Measurements from ENCODE around the gene PLCXD3.

PLCXD3 gene

GRCh38 chr5:41447650-41448510 is 62.5 kb downstream of the PLCXD3 start:
- no peaks in the 10 kb centered on the region for H3K4me1 ChIP-seq (ENCODE audit: control insufficient read depth, insufficient read depth, low read length)
- WGBS (ENCODE audit: insufficient coverage, insufficient read length) = no CpG with 5 or more reads among the region's 3 CpGs
- no peak overlapping the region for H3K27ac ChIP-seq (ENCODE audit: low read length)
- H3K36me3 ChIP-seq (ENCODE audit: control insufficient read depth, insufficient read depth, low read length) = no peaks in the 10 kb centered on the region
- no peaks in the 10 kb centered on the region for H3K27me3 ChIP-seq (ENCODE audit: control insufficient read depth, insufficient read depth, low read length)
- DNase-seq (ENCODE audit: low read depth, low spot score) = no peak
- no peaks in the 10 kb centered on the region for H3K9me3 ChIP-seq (ENCODE audit: control insufficient read depth, insufficient read depth, low read length)
- no peak overlapping the region for H3K4me3 ChIP-seq (ENCODE audit: low read length)

GRCh38 chr5:41445937-41446563 is 64.4 kb downstream of the PLCXD3 start:
- Histone ChIP-seq H3K9me3 (ENCODE audit: control insufficient read depth, insufficient read depth, low read length) (no peaks in the 10 kb centered on the region), H3K27me3 (ENCODE audit: control insufficient read depth, insufficient read depth, low read length) (no peaks in the 10 kb centered on the region), H3K27ac (ENCODE audit: low read length) (no peak overlapping the region), H3K4me3 (ENCODE audit: low read length) (no peak overlapping the region), H3K4me1 (ENCODE audit: control insufficient read depth, insufficient read depth, low read length) (no peaks in the 10 kb centered on the region), H3K36me3 (ENCODE audit: control insufficient read depth, insufficient read depth, low read length) (no peaks in the 10 kb centered on the region)
- no peak for DNase-seq (ENCODE audit: low read depth, low spot score)
- WGBS (ENCODE audit: insufficient coverage, insufficient read length) = no CpG with 5 or more reads among the region's 16 CpGs

GRCh38 chr5:41435276-41435675 is 75.1 kb downstream of the PLCXD3 start:
- Histone ChIP-seq H3K9me3 (ENCODE audit: control insufficient read depth, insufficient read depth, low read length) (no peaks in the 10 kb centered on the region), H3K27ac (ENCODE audit: low read length) (no peak overlapping the region), H3K4me3 (ENCODE audit: low read length) (no peak overlapping the region), H3K4me1 (ENCODE audit: control insufficient read depth, insufficient read depth, low read length) (no peaks in the 10 kb centered on the region), H3K36me3 (ENCODE audit: control insufficient read depth, insufficient read depth, low read length) (no peaks in the 10 kb centered on the region), H3K27me3 (ENCODE audit: control insufficient read depth, insufficient read depth, low read length) (no peaks in the 10 kb centered on the region)
- no CpG with 5 or more reads among the region's 1 CpG for WGBS (ENCODE audit: insufficient coverage, insufficient read length)
- no peak for DNase-seq (ENCODE audit: low read depth, low spot score)

GRCh38 chr5:41433552-41434181 is 76.7 kb downstream of the PLCXD3 start:
- Histone ChIP-seq H3K27ac (ENCODE audit: low read length) (no peak overlapping the region), H3K4me1 (ENCODE audit: control insufficient read depth, insufficient read depth, low read length) (no peaks in the 10 kb centered on the region), H3K4me3 (ENCODE audit: low read length) (no peak overlapping the region), H3K36me3 (ENCODE audit: control insufficient read depth, insufficient read depth, low read length) (no peaks in the 10 kb centered on the region), H3K27me3 (ENCODE audit: control insufficient read depth, insufficient read depth, low read length) (no peaks in the 10 kb centered on the region), H3K9me3 (ENCODE audit: control insufficient read depth, insufficient read depth, low read length) (no peaks in the 10 kb centered on the region)
- no peak for DNase-seq (ENCODE audit: low read depth, low spot score)
- no CpG with 5 or more reads among the region's 4 CpGs for WGBS (ENCODE audit: insufficient coverage, insufficient read length)

- no peaks in the 10 kb centered on the region for H3K36me3 ChIP-seq (ENCODE audit: control insufficient read depth, insufficient read depth, low read length)
- no CpG with 5 or more reads among the region's 5 CpGs for WGBS (ENCODE audit: insufficient coverage, insufficient read length)
- H3K9me3 ChIP-seq (ENCODE audit: control insufficient read depth, insufficient read depth, low read length) = no peaks in the 10 kb centered on the region
- H3K4me1 ChIP-seq (ENCODE audit: control insufficient read depth, insufficient read depth, low read length) = no peaks in the 10 kb centered on the region
- no peak overlapping the region for H3K4me3 ChIP-seq (ENCODE audit: low read length)
- DNase-seq (ENCODE audit: low read depth, low spot score) = no peak
- no peaks in the 10 kb centered on the region for H3K27me3 ChIP-seq (ENCODE audit: control insufficient read depth, insufficient read depth, low read length)
- no peak overlapping the region for H3K27ac ChIP-seq (ENCODE audit: low read length)
These were observed 77.7 kb downstream of the PLCXD3 start for GRCh38 chr5:41432481-41433253.

- no peak overlapping the region for H3K27ac ChIP-seq (ENCODE audit: low read length)
- WGBS (ENCODE audit: insufficient coverage, insufficient read length) = no CpG with 5 or more reads among the region's 1 CpG
- H3K4me1 ChIP-seq (ENCODE audit: control insufficient read depth, insufficient read depth, low read length) = no peaks in the 10 kb centered on the region
- no peak overlapping the region for H3K4me3 ChIP-seq (ENCODE audit: low read length)
- no peaks in the 10 kb centered on the region for H3K9me3 ChIP-seq (ENCODE audit: control insufficient read depth, insufficient read depth, low read length)
- no peaks in the 10 kb centered on the region for H3K36me3 ChIP-seq (ENCODE audit: control insufficient read depth, insufficient read depth, low read length)
- DNase-seq (ENCODE audit: low read depth, low spot score) = no peak
- no peaks in the 10 kb centered on the region for H3K27me3 ChIP-seq (ENCODE audit: control insufficient read depth, insufficient read depth, low read length)
These were observed 82.9 kb downstream of the PLCXD3 start for GRCh38 chr5:41427505-41427904.

- DNase-seq (ENCODE audit: low read depth, low spot score) = no peak
- no CpG with 5 or more reads among the region's 3 CpGs for WGBS (ENCODE audit: insufficient coverage, insufficient read length)
- Histone ChIP-seq H3K4me1 (ENCODE audit: control insufficient read depth, insufficient read depth, low read length) (no peaks in the 10 kb centered on the region), H3K27me3 (ENCODE audit: control insufficient read depth, insufficient read depth, low read length) (no peaks in the 10 kb centered on the region), H3K36me3 (ENCODE audit: control insufficient read depth, insufficient read depth, low read length) (no peaks in the 10 kb centered on the region), H3K27ac (ENCODE audit: low read length) (no peak overlapping the region), H3K4me3 (ENCODE audit: low read length) (no peak overlapping the region), H3K9me3 (ENCODE audit: control insufficient read depth, insufficient read depth, low read length) (no peaks in the 10 kb centered on the region)
These were observed 84.7 kb downstream of the PLCXD3 start for GRCh38 chr5:41425736-41426135.

- no peak for DNase-seq (ENCODE audit: low read depth, low spot score)
- H3K27ac ChIP-seq (ENCODE audit: low read length) = no peak overlapping the region
- no CpG with 5 or more reads among the region's 3 CpGs for WGBS (ENCODE audit: insufficient coverage, insufficient read length)
These were observed 89.8 kb downstream of the PLCXD3 start for GRCh38 chr5:41420492-41421067.

GRCh38 chr5:41418220-41419031 is 92.0 kb downstream of the PLCXD3 start:
- Histone ChIP-seq H3K9me3 (ENCODE audit: control insufficient read depth, insufficient read depth, low read length) (no peaks in the 10 kb centered on the region), H3K4me3 (ENCODE audit: low read length) (no peak overlapping the region), H3K27ac (ENCODE audit: low read length) (no peak overlapping the region), H3K4me1 (ENCODE audit: control insufficient read depth, insufficient read depth, low read length) (no peaks in the 10 kb centered on the region), H3K27me3 (ENCODE audit: control insufficient read depth, insufficient read depth, low read length) (no peaks in the 10 kb centered on the region), H3K36me3 (ENCODE audit: control insufficient read depth, insufficient read depth, low read length) (no peaks in the 10 kb centered on the region)
- no peak for DNase-seq (ENCODE audit: low read depth, low spot score)
- WGBS (ENCODE audit: insufficient coverage, insufficient read length) = no CpG with 5 or more reads among the region's 2 CpGs

More at GRCh38 chr5:41420492-41421067, 89.8 kb downstream of the PLCXD3 start:
- Histone ChIP-seq H3K27me3 (ENCODE audit: control insufficient read depth, insufficient read depth, low read length) (no peaks in the 10 kb centered on the region), H3K4me1 (ENCODE audit: control insufficient read depth, insufficient read depth, low read length) (no peaks in the 10 kb centered on the region), H3K9me3 (ENCODE audit: control insufficient read depth, insufficient read depth, low read length) (no peaks in the 10 kb centered on the region), H3K4me3 (ENCODE audit: low read length) (no peak overlapping the region), H3K36me3 (ENCODE audit: control insufficient read depth, insufficient read depth, low read length) (no peaks in the 10 kb centered on the region)

Measured in iPS DF 6.9 (cell line).